Prostate gland (tissue), 2 donors: ENCODE data around the gene COA5.

Experiments used
- CTCF ChIP-seq, 4 experiments: fragments of 200-600 bp in 2 of 4; fragments of 450-650 bp in 2 of 4; sonication (generic) in 2 of 4; IDR thresholded peaks; 1 replicate in 3 of 4; 2 replicates in 1 of 4; pipeline ENCODE4 v1.5.1; 2016 to 2019; ENCODE audit warnings: antibody characterized with exemption in 4 of 4, mild to moderate bottlenecking in 2 of 4, moderate library complexity in 2 of 4
- POLR2A ChIP-seq: fragments of 450-650 bp; IDR thresholded peaks from one replicate; pipeline ENCODE4 v1.6.1; 2016; ENCODE audit warnings: antibody characterized with exemption, mild to moderate bottlenecking

- TF ChIP-seq CTCF (IDR thresholded peaks at IDR 0.05), result no peak
- no peak for TF ChIP-seq POLR2A
Measured at GRCh38 chr2:98605076-98605475, 3.2 kb downstream of the COA5 start.
